ENCODE data around the gene HNRNPDL. TPM values are rescaled to one million over a fixed set of nuclear protein-coding genes. Genes with fewer than 3 reads are reported as not detected.

The HNRNPDL gene
- total and polyA plus RNA-seq, 2 of the 13 experiments (the other 11 are each of a cell fraction or from before 2014, with no cell fraction given), result 167 to 414 TPM

GRCh38 chr4:82434949-82435348 is 4.7 kb upstream of the HNRNPDL start (continued):
- TF ChIP-seq RBM39 (IDR thresholded peaks at IDR 0.05; ENCODE audit: low read depth, low read length, poor library complexity, severe bottlenecking) (no peak), PRDM15 (CRISPR knock-in tag; IDR thresholded peaks at IDR 0.05) (no peak), MYPOP (CRISPR knock-in tag; IDR thresholded peaks at IDR 0.05) (no peak), ZNF407 (CRISPR knock-in tag; IDR thresholded peaks at IDR 0.05; ENCODE audit: not compliant biosample characterization) (no peak), SAFB2 (CRISPR knock-in tag; IDR thresholded peaks at IDR 0.05; ENCODE audit: borderline replicate concordance, low read depth) (no peak), ZNF460 (CRISPR knock-in tag; IDR thresholded peaks at IDR 0.05; ENCODE audit: borderline replicate concordance) (peak; percentile 81; the same call in 1 of the 2 replicates), THAP7 (CRISPR knock-in tag; IDR thresholded peaks at IDR 0.05) (no peak), YEATS4 (CRISPR knock-in tag; IDR thresholded peaks at IDR 0.05; ENCODE audit: borderline replicate concordance) (no peak), ZBTB21 (CRISPR knock-in tag; IDR thresholded peaks at IDR 0.05) (no peak), TEAD3 (CRISPR knock-in tag; optimal IDR thresholded peaks at IDR 0.05; ENCODE audit: borderline replicate concordance) (peak; percentile 63), ZNF468 (CRISPR knock-in tag; IDR thresholded peaks at IDR 0.05) (no peak), ADNP (CRISPR knock-in tag; IDR thresholded peaks at IDR 0.05) (no peak), SETDB1 (CRISPR knock-in tag; IDR thresholded peaks at IDR 0.05; ENCODE audit: borderline replicate concordance) (no peak), FOXM1 (CRISPR knock-in tag; IDR thresholded peaks at IDR 0.05) (no peak), ETV5 (CRISPR knock-in tag; IDR thresholded peaks at IDR 0.05; ENCODE audit: borderline replicate concordance) (no peak), SALL2 (CRISPR knock-in tag; IDR thresholded peaks at IDR 0.05) (no peak), ZNF577 (CRISPR knock-in tag; IDR thresholded peaks at IDR 0.05; ENCODE audit: borderline replicate concordance, low read depth) (no peak)
